ENCODE data around the gene AGAP2. TPM values are rescaled to one million over a fixed set of nuclear protein-coding genes. Genes with fewer than 3 reads are reported as not detected.

The AGAP2 gene
- polyA plus RNA-seq, 3 donors: 0.20 to 3.4 (median 0.65) TPM

DNA sequence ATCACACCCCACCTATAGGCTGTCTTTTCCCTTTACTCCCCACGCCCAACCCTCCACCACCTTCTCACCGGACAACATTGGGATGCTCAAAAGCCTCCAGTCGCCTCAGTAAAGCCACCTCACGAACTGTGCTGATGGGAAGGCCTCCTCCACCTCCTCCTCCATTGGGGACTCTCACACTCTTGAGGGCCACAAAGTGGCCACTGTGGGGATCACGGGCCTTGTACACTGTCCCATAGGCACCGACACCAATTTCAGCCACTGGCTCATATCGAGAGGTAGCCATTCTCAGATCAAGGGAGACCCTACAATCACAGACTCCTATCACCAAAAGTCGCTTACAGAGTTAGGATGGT lies 12.9 kb upstream of the AGAP2 start:
- 18% methylated on average over 7 of the region's 8 CpGs for WGBS (ENCODE audit: insufficient coverage)
- Histone ChIP-seq H3K4me1 (ENCODE audit: control insufficient read depth in 1 of 2, insufficient read depth in 2 of 2, low read length in 2 of 2) (peaks cover 32 to 37% of the 10 kb centered on the region in 2 donors), H3K27me3 (ENCODE audit: control insufficient read depth in 2 of 2, insufficient read depth in 2 of 2, low read length in 2 of 2) (peaks cover 0 to 7% of the 10 kb centered on the region in 2 donors), H3K4me2 (replicated peaks; ENCODE audit: extremely low read depth, low read length, poor library complexity, severe bottlenecking) (peak overlapping the region; percentile 88), H4K20me1 (ENCODE audit: insufficient read depth, low read length) (no peaks in the 10 kb centered on the region), H3K36me3 (replicated peaks in 1 of 2; ENCODE audit: control insufficient read depth in 1 of 2, insufficient read depth in 2 of 2, low read length in 2 of 2) (peaks cover 14 to 38% of the 10 kb centered on the region in 2 donors), H3K4me3 (replicated peaks in 1 of 3; ENCODE audit: low read depth in 2 of 3, low read length in 3 of 3) (peak overlapping the region; percentile 36 to 81 (median 68)), H3K9me3 (replicated peaks in 1 of 2; ENCODE audit: control insufficient read depth in 1 of 2, insufficient read depth in 1 of 2, low read length in 2 of 2) (no peaks in the 10 kb centered on the region), H3K79me2 (ENCODE audit: insufficient read depth, low read length) (peaks cover 27% of the 10 kb centered on the region), H3K9ac (ENCODE audit: insufficient read depth, low read length, poor library complexity, severe bottlenecking) (peak overlapping the region; percentile 72), H2AFZ (ENCODE audit: insufficient read depth, low read depth, low read length, poor library complexity, severe bottlenecking) (peak overlapping the region; percentile 92), H3K27ac (ENCODE audit: low read depth in 1 of 2, low read length in 2 of 2) (peak overlapping the region; percentile 79 to 82)
- Mint-ChIP-seq H3K27ac (peak overlapping the region; percentile 84 to 95 (median 89)), H3K4me3 (peak overlapping the region; percentile 82 to 96), H3K27me3 (ENCODE audit: low read depth in 3 of 3) (peaks cover 7 to 13% (median 7%) of the 10 kb centered on the region in 3 donors), H3K36me3 (peaks cover 22 to 41% of the 10 kb centered on the region in 2 donors), H3K9me3 (no peaks in the 10 kb centered on the region), H3K4me1 (peaks cover 37% of the 10 kb centered on the region)
- no peak for DNase-seq
- intact Hi-C loops (cut with micrococcal nuclease): loop anchor here in 1 of 2 donors (10.0 kb wide), 1 partner anchor 207 kb away; the partner anchor contains the start of gene DCTN2
- TF ChIP-seq, protein P1, sequence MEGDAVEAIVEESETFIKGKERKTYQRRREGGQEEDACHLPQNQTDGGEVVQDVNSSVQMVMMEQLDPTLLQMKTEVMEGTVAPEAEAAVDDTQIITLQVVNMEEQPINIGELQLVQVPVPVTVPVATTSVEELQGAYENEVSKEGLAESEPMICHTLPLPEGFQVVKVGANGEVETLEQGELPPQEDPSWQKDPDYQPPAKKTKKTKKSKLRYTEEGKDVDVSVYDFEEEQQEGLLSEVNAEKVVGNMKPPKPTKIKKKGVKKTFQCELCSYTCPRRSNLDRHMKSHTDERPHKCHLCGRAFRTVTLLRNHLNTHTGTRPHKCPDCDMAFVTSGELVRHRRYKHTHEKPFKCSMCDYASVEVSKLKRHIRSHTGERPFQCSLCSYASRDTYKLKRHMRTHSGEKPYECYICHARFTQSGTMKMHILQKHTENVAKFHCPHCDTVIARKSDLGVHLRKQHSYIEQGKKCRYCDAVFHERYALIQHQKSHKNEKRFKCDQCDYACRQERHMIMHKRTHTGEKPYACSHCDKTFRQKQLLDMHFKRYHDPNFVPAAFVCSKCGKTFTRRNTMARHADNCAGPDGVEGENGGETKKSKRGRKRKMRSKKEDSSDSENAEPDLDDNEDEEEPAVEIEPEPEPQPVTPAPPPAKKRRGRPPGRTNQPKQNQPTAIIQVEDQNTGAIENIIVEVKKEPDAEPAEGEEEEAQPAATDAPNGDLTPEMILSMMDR (IDR thresholded peaks at IDR 0.05): no peak

- peak overlapping the region in 6 of 7 donors; percentile 84 to 92 (median 88) for H3K27ac Mint-ChIP-seq
- H3K9ac ChIP-seq (ENCODE audit: insufficient read depth, low read length, poor library complexity, severe bottlenecking): peak overlapping the region; percentile 72
- peak overlapping the region in 1 of 3 experiments; percentile 81 for H3K4me3 ChIP-seq (replicated peaks in 1 of 3; ENCODE audit: low read depth in 2 of 3, low read length in 3 of 3)
- no peaks in the 10 kb centered on the region for H3K9me3 Mint-ChIP-seq
- H3K4me3 Mint-ChIP-seq: peak overlapping the region; percentile 82 to 96
- no peaks in the 10 kb centered on the region for H4K20me1 ChIP-seq (ENCODE audit: insufficient read depth, low read length)
- H3K27me3 Mint-ChIP-seq (ENCODE audit: low read depth in 3 of 3): peaks cover 7 to 13% (median 7%) of the 10 kb centered on the region in 3 donors
- H3K27ac ChIP-seq (ENCODE audit: low read depth in 1 of 2, low read length in 2 of 2): peak overlapping the region; percentile 79 to 82
- peaks cover 14 to 39% of the 10 kb centered on the region in 2 donors for H3K36me3 ChIP-seq (replicated peaks in 1 of 2; ENCODE audit: control insufficient read depth in 1 of 2, insufficient read depth in 2 of 2, low read length in 2 of 2)
- H3K79me2 ChIP-seq (ENCODE audit: insufficient read depth, low read length): peaks cover 27% of the 10 kb centered on the region
- H3K36me3 Mint-ChIP-seq: peaks cover 22 to 43% of the 10 kb centered on the region in 2 donors
- H3K4me2 ChIP-seq (replicated peaks; ENCODE audit: extremely low read depth, low read length, poor library complexity, severe bottlenecking): peak overlapping the region; percentile 88
- peaks cover 0 to 7% of the 10 kb centered on the region in 2 donors for H3K27me3 ChIP-seq (ENCODE audit: control insufficient read depth in 2 of 2, insufficient read depth in 2 of 2, low read length in 2 of 2)
- TF ChIP-seq, protein P1 (IDR thresholded peaks at IDR 0.05): no peak
- intact Hi-C loops (cut with micrococcal nuclease): loop anchor here in 1 of 2 donors (10.0 kb wide), 1 partner anchor 206 kb away; the partner anchor contains the start of gene DCTN2
- H3K4me1 ChIP-seq (ENCODE audit: control insufficient read depth in 1 of 2, insufficient read depth in 2 of 2, low read length in 2 of 2): peaks cover 27 to 32% of the 10 kb centered on the region in 2 donors
- peak overlapping the region; percentile 92 for H2AFZ ChIP-seq (ENCODE audit: insufficient read depth, low read depth, low read length, poor library complexity, severe bottlenecking)
- no peak for DNase-seq
- WGBS (ENCODE audit: insufficient coverage): 91% methylated on average over 10 of the region's 15 CpGs
- H3K4me1 Mint-ChIP-seq: peaks cover 37% of the 10 kb centered on the region
- no peaks in the 10 kb centered on the region for H3K9me3 ChIP-seq (replicated peaks in 1 of 2; ENCODE audit: control insufficient read depth in 1 of 2, insufficient read depth in 1 of 2, low read length in 2 of 2)
Measured at GRCh38 chr12:57750561-57751431, 12.3 kb upstream of the AGAP2 start.

Measured in CD14-positive monocyte (primary cell).